Fibroblast of skin of left biceps (primary cell): Measurements from ENCODE around the gene DPH2.

ENCODE experiments used
- DNase-seq, 2 experiments: peaks; one replicate each; pipeline ENCODE4 v3.0.0-alpha.2; 2013; ENCODE audit warnings: low read depth in 2 of 2

The DPH2 gene

DNA sequence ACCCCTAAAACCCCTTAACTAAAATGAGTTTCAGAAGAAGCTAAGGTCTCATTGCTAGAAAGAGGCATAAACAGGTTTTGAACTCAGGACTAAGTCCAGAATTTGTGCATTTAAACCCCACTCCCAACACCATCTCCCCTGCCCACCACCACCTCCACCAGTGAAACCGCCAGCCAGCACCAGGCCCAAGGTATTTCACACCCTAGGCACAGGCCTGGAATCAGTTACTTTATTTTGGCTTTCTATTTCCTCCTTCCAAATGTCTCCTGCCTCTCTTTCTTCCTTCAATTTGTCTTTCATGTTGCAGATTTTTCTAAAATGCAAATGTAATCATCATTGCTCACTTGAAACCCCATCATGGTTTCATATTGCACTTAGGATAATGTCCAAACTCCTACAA lies 24.9 kb upstream of the DPH2 start:
- no peak for DNase-seq

DNA sequence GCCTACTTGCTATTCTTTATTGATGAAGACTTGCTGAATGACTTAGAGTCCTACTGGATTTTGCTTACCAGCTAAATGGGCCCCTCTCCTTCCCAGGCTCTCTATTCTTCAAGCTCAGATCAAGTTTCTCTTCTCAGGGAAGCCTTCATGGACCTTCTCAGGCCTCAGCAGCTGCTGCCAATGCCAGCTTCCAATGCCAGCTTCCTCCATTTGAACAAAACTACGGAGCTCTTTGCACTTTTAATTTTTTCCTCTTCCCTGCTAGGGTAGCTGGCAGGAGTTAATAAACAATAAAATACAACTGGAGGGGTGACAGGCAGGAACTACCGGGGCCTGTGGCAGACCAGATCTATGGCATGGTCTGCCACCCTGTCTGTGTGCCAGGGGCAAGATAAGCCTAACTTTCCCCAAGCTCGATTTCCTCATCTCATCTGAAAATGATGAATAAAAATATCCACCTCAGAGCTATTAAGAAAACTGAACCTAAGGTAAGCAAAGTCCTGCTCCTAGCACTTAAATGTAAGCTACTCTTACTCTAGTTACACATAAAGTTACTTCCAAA lies 24.1 kb upstream of the DPH2 start:
- DNase-seq, result no peak

DNA sequence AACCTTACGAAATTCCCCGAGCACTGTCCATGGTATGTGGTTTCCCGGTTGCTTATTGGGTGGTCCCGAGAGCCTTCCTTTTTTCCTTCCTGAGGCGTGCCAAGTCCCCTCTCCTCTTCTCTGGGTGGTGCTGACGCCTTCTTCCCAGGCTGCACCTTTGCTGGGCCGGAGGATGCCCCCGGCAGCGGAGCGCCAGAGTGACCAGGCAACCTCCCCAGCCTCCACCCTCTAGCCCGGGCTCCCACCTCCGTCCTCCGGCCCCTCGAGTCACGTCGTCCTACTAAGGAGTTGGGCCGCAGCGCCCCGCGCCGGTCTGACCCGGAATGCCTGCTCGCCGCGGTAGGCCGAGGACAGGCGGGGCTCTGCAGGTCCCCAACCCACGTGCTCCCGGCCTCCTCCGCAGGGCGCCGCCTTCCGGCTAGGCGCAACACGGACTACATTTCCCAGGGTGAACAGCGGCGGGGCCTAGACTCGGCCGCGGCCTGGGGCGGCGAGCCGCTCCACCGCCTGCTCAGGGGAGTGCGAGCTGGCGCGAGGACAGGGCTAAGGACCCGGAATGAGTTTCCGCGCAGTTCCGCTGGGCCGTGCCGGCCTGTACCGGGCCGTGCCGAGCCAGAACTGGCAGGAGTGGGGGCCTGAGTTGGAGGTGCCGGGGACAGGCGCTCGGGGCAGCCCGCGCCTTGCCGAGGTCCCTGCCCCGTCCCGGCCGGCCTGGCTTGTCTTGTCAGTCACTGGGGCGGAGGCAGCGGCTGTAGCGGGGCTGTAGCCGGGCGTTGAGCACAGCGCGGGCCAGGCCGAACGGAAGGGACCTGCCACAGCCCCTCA lies 23.4 kb upstream of the DPH2 start, which contains the start of gene IPO13:
Gene IPO13, plus strand, starts transcription at position 715 of the 825 bp plus-strand sequence. CDS start 651 bp downstream, outside the sequence.
- DNase-seq, result peak; percentile 78 to 80

DNA sequence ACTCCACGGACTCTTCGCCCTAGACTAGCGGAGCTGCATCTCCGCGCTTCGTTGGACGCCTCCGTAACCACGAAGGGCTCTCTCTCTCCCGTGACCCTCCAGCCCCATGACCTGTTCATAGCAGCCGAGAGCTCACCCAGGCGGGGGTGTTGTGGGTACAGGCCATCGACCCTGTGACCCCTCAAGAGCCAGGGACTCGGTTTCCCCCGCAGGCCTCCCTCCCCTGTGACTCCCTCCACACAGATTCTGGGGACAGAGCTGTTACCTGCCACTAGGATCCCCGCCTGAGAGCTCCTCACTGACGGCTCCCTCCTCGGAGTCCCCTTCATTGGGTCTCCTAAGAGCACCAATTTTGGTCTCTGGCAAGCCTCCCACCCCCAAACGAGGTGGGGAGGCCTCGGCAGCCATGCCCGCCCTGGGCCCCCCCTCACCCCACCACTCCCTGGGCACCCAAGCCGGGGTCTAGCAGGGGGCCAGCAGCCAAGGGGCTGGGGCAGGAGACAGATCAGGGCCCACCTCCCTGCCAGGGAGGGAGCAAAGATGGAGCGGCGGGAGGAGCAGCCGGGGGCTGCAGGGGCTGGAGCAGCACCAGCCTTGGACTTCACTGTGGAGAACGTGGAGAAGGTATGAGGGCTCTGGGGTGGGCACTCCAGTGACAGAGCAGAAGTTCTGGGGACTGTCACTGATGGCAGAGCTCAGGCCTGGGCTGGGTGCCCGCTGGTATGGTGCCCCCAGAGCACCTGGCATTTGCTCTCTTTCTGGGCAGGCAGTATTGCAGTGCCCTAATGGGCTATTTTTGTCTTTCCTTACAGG lies 22.5 kb upstream of the DPH2 start:
- DNase-seq, result no peak

DNA sequence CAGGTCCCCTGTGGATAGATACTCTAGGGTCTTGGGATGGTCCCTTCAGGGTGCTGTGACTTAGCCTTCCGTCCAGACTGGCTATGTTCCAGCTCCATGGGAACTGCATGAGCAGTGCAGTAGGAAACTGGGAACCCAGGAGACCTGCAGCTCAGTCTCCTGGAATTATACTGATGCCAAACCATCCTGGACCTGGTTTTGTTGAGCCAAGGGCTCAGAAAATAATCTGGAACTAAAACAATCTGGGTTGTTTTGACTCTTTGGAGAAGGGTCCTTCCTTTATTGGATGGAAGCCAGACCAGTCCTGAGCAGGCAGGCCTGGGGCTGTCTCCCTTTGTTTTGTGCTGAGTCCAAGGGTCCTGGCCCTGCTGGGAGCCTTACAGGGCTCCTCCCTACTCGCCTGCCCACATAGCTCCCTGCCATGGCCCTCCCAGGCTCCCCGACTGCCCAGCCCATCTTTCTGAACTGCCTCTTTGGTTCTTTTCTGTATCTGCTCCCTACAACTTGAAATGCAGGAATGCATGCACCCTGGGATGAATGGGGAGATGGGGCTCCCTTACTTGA lies 21.9 kb upstream of the DPH2 start:
- no peak for DNase-seq

DNA sequence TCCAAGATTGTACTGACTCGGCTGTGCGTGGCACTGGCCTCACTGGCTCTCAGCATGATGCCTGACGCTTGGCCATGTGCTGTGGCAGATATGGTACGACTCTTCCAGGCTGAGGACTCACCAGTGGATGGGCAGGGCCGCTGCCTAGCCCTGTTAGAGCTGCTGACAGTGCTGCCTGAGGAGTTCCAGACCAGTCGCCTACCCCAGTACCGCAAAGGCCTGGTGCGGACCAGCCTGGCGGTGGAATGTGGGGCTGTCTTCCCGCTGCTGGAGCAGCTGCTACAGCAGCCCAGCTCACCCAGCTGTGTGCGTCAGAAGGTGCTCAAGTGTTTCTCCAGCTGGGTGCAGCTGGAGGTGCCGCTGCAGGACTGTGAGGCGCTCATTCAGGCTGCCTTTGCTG lies 20.1 kb upstream of the DPH2 start:
- DNase-seq, result no peak

DNA sequence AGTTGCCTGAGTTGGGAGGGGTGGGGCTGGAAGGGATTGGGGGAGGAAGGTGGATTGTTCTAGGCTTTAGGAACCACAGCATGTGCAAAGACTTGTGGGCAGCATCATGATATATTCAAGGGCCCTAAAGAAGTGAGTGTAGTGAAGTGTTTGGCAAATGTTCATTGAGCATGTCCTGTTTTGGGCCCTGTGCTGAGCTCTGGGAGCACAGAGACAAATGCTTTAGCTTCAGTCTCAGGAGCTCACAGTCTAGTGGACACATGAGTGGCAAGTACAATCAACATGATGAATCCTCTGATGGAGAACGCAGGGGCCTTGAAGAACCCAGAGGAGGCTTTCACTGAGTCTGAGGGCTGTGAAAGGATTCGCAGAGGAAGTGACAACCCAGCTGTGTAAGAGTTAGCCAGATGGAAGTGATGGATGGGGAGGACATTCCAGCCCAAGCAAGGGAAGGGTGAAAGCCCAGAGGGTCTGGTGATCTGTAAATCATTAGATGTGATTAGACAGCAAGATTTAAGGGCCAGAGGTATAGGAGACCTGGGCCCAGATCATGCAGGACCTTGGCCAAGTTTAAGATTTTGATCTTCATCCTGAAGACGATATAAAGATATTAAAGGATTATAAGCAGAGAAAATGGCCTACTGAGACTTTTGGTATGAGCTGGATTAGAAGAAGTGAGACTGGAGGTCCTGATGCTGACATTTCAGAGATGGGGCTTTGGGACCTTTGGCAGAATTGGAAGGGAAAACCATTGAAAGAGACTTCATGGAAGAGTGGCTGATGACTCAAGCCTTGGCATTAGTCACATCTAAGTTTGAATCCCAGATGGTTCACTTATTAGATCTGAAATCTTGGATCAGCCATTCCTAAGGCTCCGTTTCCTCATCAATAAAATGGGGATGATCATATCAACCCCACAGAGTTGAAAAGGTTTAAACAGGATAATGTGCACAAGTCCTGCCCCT lies 18.5 kb upstream of the DPH2 start:
- DNase-seq, result no peak

DNA sequence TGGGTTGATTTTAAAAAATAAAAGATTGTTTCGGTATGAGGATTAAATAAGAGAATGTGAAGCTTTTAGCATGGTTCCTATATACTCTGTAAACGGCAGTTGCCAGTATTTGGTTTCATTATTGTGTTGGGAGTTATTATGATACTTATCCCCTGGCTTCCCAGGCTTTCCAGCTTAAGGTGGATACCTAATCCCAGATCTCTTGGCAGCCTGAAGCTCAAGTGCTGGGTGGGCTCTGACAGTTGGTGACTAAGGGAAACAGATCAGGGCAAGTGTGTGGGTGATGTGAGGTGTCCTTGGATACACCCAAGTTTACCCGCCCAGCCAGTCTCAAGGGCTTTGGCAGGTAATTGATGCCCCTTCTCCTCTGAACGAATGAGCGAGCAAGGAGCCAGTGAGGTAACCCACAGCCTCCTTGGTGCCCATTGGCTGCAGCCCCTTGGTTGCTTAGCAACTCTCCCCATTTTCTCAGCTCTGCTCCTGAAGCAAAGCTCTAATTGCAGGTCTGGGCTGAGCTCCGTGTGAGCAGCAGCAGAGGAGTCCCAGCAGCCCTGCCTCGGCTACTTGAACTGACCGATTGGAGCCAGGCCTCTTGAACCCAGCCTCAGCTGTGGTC lies 17.0 kb upstream of the DPH2 start:
- DNase-seq, result no peak

DNA sequence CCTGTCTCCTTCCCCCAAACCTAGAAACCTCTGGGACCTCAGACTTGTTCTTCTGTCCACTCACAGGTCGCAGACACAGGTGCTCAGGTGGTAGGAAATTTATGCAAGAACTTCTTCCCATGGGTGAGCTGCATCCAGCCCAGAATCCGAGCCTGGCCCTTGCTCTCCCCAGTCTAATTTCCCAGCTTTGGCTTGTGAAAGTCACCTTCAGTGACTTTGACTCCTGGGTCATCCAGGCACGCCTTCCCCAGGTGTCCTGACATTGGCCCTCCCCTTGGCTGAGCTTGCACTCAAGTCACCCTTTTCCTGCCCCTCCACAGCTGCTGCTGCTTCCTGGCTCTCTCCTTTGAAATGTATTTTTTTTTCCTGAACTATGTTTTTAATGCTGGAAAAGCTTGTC lies 16.4 kb upstream of the DPH2 start:
- DNase-seq, result no peak

DNA sequence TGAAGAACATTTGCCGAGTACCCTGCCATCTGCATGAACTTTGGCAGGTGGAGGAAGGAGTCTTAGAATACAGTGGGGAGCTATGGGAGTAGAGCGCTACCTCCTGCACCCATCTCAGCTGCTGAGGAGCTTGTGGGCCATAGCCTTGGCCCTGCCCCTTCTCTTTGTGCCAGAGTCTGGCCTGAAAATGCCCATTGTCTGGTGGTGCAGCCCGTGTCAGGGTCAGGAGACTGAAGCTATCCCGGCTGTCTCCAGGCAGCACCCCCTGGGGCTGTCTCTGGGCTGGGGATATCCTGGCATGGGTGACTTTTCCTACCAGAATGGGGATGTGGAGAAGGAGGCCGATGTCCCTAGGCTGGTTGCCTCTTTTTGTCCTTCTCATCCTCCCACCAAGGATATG lies 15.8 kb upstream of the DPH2 start:
- no peak for DNase-seq

DNA sequence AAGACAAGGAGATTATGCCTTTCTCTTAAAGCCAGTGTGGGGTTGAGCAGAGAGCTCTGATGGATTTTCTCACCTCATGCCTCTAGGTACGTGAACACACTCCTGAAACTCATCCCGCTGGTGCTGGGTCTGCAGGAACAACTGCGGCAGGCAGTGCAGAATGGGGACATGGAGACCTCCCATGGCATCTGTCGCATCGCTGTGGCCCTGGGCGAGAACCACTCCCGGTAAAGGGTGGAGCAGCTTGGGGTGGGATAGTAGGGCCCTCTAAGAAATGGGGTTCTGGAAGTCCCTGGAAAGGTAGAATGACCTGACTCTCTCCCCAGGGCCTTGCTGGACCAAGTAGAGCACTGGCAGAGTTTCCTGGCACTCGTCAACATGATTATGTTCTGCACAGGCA lies 13.6 kb upstream of the DPH2 start:
- no peak for DNase-seq

DNA sequence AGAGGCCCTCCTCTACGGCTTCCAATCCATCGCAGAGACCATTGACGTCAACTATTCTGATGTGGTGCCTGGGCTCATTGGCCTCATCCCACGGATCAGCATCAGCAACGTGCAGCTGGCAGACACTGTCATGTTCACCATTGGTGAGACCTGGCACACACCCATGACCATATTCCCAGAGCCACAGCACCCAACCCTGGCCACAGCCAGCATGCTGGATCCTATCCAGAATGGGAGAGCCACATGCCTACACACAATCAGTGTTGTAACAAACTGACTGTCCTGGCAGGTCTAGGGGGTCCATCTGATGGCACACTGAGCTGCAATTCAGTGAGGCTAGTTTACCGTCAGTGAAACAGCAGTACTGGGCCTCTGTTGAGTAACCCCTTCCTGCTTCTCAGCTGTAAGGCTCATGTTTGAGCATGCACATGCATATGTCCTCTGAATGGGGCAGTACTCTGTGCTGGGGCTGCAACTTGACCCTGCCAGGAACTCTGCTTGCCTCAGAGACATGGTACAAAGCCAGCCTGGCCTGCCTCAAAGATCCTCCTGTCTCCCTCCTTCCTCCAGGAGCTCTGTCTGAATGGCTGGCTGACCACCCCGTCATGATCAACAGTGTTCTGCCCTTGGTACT lies 12.3 kb upstream of the DPH2 start:
- DNase-seq, result no peak

DNA sequence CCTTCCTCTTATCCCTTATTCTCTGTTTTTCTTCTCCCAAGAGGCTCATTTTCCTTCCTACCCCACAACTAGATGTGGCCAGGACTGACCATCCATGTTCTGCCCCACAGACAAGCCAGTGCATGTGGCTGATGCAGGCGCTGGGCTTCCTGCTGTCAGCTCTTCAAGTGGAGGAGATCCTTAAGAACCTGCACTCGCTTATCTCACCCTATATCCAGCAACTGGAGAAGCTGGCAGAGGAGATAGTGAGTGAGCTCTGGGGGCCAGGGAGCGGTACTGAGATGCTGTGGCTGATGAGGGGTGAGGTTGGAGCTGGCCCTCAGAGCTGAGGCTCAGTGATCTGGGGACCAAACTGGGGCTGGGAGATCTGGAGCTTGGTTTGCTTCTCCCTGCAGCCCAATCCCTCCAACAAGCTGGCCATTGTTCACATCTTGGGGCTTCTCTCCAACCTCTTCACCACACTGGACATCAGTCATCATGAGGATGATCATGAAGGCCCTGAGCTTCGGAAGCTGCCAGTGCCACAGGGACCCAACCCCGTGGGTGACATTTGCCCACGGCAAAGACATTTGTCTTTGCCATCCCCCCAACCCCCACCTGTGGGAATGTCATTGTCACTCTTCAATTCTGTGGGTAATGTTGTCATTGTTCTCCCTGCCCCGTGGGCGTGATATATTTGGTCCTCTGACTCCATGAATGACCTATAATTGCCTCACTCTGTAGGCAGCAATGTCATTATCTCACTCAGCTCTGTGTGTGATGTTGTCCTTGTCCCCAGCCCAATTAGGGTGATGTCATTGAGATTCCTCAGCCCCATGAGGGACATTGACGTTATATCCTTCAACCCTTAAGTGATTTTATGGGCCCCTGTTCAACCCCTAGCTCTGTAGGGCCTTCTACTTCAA lies 11.2 kb upstream of the DPH2 start:
- DNase-seq, result no peak

DNA sequence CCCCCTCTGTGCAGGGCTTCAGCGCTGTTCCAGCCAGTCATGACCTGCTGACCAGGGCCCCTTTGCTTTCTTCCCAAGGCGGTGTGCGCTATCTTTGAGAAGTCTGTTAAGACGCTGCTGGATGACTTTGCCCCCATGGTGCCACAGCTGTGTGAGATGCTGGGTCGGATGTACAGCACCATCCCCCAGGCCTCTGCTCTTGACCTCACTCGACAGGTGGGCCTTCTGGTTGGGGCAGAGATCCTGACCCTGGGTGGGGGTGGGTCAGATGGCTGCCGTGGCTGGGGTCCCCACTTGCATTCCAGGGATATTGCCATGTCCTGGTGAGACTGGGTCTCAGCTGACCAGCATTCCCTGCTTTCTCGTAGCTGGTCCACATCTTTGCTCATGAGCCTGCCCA lies 9.0 kb upstream of the DPH2 start:
- DNase-seq, result no peak

DNA sequence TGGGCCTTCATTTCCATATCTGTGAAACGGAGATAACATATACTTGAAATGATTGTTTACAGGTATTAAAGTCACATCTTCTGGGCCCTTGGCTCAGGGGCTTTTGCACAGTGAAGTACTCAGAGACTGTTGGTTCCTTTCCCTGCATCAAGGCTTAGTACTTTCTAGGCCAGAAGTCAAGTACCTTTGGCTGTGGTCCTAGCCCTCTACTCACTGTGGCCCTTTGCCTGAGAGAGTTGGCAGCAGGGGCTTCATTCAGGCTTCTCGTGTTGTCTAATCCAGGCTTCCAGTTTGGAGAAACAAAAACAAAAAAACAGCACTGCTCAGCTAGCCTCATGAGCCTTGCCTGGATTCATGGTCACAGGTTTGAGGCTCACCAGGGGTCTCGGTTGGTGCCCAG lies 8.1 kb upstream of the DPH2 start:
- no peak for DNase-seq

DNA sequence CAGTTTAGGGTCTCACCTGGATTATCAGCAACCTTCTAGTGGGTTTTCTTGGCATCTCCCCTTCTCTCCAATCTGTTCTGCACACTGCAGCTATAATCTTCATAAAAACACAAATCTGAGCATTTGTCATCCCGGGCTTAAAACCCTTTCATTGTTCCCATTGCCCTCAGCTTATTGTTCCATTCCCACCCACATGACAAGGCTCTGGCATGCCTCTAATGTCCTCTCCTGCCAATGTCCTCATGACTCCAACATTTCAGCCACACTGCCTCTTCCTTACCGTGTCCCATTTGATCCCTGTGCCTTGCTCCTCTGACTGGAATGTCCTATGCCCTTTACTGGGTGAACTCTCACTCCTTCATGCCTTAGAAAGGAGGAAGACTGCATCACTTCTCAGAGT lies 7.5 kb upstream of the DPH2 start:
- no peak for DNase-seq

DNA sequence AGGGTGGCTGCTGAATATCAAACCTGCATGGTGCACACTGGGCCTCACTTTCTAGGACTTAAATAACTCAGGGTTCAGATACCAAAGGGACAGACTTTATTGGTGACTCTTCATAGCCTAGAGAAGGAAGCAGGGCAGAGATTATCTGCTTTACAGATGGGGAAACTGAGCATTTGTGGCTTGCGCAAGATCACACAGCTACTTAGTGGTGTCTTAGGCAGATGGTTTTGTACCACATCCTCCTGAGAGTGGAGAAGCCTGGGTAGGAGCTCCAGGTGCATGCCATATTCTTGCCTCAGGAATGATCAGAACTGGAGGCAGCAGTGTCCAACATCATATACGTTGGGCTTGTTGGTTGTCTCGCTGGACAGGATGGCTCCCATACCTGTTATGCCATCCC lies 6.8 kb upstream of the DPH2 start:
- DNase-seq, result no peak

DNA sequence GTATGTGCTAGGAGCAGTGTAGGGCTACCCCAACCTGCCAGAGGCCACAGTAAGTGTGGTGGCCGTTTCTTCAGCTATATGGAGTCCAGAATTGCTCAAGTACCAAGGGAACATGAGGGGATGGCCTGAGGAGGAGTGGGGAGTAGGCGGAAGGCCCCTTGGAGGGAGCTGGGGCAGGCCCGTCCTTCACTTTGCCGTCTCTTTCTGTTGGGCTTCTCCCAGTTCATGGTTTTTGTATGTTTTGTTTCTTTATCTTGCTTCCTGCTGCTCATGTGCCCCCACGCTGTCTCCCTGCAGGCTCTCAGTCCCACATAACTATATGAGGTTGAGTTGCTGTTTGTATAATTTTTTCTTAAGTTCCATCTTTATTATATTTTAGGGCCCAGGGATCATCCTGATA lies 5.9 kb upstream of the DPH2 start:
- DNase-seq, result no peak

DNA sequence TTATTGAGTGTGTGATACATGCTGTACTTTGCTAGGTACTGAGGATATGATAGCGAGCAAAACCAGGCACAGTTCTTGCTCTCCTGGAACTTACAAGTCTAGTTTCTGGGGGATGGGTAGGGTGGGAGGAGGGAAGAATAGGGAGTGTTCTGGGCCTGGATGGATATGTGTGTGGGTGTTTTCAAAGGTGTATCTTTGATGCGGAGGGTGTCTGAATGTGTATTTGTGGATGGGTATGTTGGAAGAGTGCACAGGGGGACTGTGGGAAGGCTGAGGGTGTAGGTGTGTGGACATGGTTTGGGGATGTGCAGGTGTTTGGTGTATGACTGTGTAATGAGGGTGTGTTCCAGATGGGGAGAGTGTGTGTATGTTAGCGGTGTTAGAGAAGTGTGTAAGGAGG lies 4.5 kb upstream of the DPH2 start:
- DNase-seq, result no peak
